Epidermal melanocyte (primary cell): ENCODE results near the gene ZWILCH.
"Not testable (repeated sequence)": the region's sequence is repeated elsewhere in the genome, so short reads cannot be mapped to it uniquely, and the experiment has no call there.

Experiments
- DNase-seq: peaks from one replicate; pipeline ENCODE4 v3.0.0; 2011; ENCODE audit warnings: low spot score; ENCODE audit not compliant: insufficient read length

The ZWILCH gene

GRCh38 chr15:66486887-66487286 lies 18.2 kb upstream of the ZWILCH start:
- DNase-seq: no peak

GRCh38 chr15:66488525-66488924 lies 16.6 kb upstream of the ZWILCH start:
- DNase-seq: no peak

- DNase-seq: no peak
Measured at GRCh38 chr15:66489179-66489791, 15.8 kb upstream of the ZWILCH start.

GRCh38 chr15:66491846-66492245 lies 13.3 kb upstream of the ZWILCH start:
- no peak for DNase-seq

DNA sequence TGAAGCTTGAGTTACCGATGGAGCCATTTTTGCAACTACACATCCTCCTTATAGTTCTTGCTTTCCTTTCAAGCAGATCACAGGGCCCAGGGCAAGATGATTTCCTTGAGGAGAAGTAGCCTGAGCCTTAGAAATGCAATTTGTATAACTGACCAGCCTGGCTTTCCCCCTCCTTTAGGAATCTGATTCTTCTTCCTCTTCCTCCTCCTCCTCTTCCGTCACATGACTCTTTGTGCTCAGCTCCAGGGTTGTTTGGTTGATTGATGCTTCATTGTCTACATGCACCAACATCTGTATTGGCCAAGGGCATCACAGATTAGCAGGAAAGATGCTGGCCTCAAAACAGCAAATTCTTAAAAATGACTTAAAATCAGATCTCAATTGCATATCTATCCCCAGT lies 10.9 kb upstream of the ZWILCH start:
- DNase-seq: no peak

GRCh38 chr15:66496951-66497501 lies 8.1 kb upstream of the ZWILCH start:
- DNase-seq: no peak

DNA sequence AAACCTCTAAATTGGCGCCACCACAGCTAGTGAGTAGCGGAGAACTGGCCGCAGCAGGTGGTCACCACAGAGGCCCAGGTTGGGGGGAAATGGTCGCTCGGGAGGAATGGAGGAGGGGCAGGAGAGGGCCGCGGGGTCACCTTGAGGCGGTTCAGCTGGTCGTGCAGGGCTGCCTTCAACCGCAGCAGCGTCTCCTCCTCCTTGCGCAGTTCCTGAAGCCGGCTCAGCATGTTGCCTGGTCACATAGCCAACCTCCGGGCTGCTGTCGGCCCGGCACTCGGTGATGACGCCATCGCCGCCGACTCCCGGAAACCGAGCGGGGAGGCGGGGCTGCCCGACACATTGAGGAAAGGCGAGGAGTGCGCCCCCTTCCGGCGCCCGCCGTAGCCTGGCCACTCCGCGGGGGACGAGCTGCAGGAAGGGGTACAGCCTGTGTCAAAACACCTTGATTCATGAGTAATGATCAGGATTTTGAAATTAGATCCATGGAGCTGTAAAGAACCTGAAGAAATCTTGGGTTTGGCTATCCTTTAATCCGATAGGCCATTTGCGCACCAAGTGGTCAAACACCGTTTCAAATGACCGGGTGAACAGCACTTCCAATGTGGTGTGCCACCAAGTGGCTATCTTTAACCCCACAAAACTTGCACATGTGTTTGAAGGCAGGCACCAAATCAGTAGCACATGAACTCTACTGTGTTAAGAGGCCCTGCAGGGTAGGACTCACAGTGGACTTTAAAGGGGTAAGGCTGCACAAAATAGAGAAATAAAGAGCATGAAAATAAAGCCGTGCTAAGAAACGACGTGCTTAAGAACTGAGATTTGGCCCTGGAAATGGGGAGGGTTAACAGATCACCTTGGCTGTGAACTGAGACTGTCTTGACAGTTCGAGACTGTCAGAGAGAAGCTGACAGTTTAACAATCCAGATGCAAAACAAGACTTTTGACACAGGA lies 7.3 kb upstream of the ZWILCH start, which contains the start of gene SNAPC5:
SNAPC5 (minus strand) TSS at position 261 of the 954 bp plus-strand sequence; CDS start at position 230, 31 bp downstream.
- DNase-seq: peak; percentile 69

GRCh38 chr15:66498501-66499386 lies 6.4 kb upstream of the ZWILCH start:
- DNase-seq: no peak

GRCh38 chr15:66500346-66500745 lies 4.8 kb upstream of the ZWILCH start:
- not testable (repeated sequence) for DNase-seq

DNA sequence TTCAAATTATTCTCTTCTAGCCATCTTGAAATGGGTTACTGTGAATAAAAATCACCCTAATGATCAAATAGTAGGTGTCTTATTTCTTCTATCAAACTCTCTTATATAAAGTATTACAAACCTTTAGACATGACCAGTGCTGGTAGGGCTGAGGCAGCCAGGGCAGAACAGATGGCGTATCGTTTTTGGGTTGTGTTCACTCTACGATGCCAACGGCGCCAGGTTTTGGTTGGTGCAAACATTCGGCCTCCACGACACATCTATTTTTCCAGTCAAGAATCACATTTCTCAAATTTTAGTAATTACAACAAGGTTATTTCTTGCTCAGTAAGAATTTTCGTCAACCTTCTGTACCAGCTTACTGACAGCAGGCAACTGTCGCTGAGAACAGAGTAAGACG lies 2.6 kb upstream of the ZWILCH start:
- DNase-seq: no peak

GRCh38 chr15:66503041-66503648 lies 2.0 kb upstream of the ZWILCH start:
- DNase-seq: not testable (repeated sequence)

- no peak for DNase-seq
Measured at GRCh38 chr15:66503780-66504562, 1.2 kb upstream of the ZWILCH start.

GRCh38 chr15:66505430-66505811 lies 295 bp downstream of the ZWILCH start:
- DNase-seq: no peak

GRCh38 chr15:66505818-66506217 lies 692 bp downstream of the ZWILCH start:
- DNase-seq: no peak

DNA sequence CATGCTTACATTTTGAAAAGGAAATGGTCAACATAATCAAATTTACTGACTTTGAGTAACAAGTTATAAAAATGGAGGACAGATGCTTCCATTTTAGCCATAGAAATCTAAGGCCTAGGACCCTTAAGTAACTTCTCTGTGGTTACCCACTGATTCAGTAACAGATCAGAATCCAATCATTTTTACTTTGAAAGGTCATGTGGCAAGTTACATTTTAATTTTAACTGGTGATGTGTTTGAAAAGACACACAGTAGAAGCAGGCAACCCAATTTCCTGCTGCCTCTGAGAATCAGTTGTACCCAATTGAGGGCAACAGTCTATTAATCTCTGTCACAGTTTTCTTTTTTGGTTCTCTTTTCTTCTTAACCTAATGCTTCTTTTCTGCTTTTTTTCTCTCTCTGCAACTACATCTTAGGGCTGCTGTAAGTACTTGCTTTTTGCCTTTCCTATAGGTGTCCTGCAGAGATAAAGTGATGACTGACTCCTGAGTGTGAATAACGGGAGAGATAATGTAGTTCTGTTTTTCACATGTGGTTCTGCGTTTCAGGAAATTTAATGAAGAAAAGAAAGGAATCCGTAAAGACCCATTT lies 3.3 kb downstream of the ZWILCH start:
- DNase-seq: no peak

GRCh38 chr15:66514586-66514985 lies 9.5 kb downstream of the ZWILCH start:
- no peak for DNase-seq

- no peak for DNase-seq
Measured at GRCh38 chr15:66515901-66516322, 10.8 kb downstream of the ZWILCH start.

GRCh38 chr15:66523926-66524325 lies 18.8 kb downstream of the ZWILCH start:
- DNase-seq: no peak

DNA sequence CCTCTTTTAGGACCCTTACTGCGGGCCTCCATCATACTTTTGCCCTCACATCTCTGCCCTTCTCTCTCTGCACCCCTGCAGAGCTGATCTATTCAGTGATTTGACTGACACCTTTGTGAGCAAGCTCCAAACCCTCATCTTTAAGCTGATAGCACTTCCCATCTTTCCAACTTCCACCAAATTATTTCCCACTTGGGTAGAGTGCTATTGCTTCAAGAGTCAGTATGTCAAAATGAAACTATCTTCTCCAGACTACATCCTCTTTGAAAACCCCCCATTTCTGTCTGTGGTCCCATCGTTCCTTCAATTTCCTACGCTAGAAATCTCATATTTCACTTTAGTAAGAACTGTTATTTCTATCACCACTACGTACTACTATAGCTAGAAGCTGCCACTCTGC lies 19.7 kb downstream of the ZWILCH start:
- DNase-seq: no peak

DNA sequence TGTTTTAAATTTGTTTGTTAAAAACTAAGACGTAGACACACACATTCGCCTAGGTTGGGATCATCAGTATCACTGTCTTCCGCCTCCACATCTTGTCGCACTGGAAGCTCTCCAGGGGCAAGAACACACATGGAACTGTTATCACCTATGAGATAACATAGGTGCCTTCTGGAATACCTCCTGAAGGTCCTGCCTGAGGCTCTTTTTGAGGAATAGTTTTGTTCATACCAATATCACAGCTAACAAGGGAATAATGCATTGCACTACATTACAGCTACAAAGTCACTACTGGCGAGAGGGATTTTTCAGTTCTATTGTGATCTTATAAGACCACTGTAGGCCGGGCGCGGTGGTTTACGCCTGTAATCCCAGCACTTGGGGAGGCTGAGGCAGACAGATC lies 29.9 kb downstream of the ZWILCH start:
- DNase-seq: no peak
